ENCODE measurements around the gene ATP6V0D1.

GRCh38 chr16:67460168-67460567 lies 20.8 kb downstream of the ATP6V0D1 start:
- TF ChIP-seq CEBPB (IDR thresholded peaks at IDR 0.05) = no peak
- TF ChIP-seq RAD21 (conservative IDR thresholded peaks at IDR 0.05 in 1 of 2, IDR thresholded peaks at IDR 0.05 in 1 of 2) = no peak
- TF ChIP-seq CTCF (IDR thresholded peaks at IDR 0.05) = no peak
